Memory B cell (primary cell): Measurements from ENCODE around the gene LCE3D.
"Not testable (repeated sequence)": the region's sequence is repeated elsewhere in the genome, so short reads cannot be mapped to it uniquely, and the experiment has no call there.

Experiments
- ATAC-seq: fragments of 150-1000 bp; cut with Tn5 transposase; 2 replicates; pipeline ENCODE4 v1.10.0; 2021; ENCODE audit warnings: low read depth, mild to moderate bottlenecking, moderate library complexity
- DNase-seq, 2 donors: peaks; one replicate each; pipeline ENCODE4 v3.0.0; 2022; ENCODE audit warnings: low spot score in 2 of 2
- H3K27ac Mint-ChIP-seq: one replicate; pipeline ENCODE4 v1.8.0; 2022; ENCODE audit warnings: mild to moderate bottlenecking, moderate library complexity, mixed read lengths
- H3K27me3 Mint-ChIP-seq: one replicate; pipeline ENCODE4 v1.8.0; 2022; ENCODE audit warnings: mixed read lengths
- H3K36me3 Mint-ChIP-seq: one replicate; pipeline ENCODE4 v1.8.0; 2022; ENCODE audit warnings: mild to moderate bottlenecking, mixed read lengths
- H3K4me1 Mint-ChIP-seq: one replicate; pipeline ENCODE4 v1.8.0; 2022; ENCODE audit warnings: mixed read lengths
- H3K4me3 Mint-ChIP-seq: one replicate; pipeline ENCODE4 v1.8.0; 2022; ENCODE audit warnings: mild to moderate bottlenecking, moderate library complexity, mixed read lengths
- H3K9me3 Mint-ChIP-seq: one replicate; pipeline ENCODE4 v1.8.0; 2022; ENCODE audit warnings: mixed read lengths

The LCE3D gene, protein sequence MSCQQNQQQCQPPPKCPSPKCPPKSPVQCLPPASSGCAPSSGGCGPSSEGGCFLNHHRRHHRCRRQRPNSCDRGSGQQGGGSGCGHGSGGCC

DNA sequence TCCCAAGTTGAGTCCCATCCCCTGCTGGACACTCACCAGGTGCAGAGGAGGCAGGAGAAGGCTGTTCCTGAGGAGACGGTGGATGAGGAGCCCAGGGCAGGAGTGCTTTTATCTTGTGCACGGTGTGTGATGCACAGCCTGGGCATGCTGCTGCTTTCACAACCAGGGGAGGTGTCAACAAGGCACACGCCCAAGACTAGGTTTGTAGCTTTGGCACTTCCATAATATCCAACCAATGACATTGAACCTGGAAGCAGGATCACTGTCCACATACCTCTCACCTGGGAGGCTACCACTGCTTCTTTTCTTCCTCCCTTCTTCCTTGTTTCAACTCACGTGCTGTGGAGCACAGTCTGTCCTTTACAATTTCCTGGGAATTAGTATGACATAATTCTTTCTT is at the start of gene LCE3D:
LCE3D (minus strand) TSS at position 84 of the 400 bp plus-strand sequence. CDS start 580 bp downstream, outside the sequence.
- H3K9me3 Mint-ChIP-seq = no peaks in the 10 kb centered on the region
- peaks cover 9% of the 10 kb centered on the region for H3K27me3 Mint-ChIP-seq
- H3K4me1 Mint-ChIP-seq = no peaks in the 10 kb centered on the region
- H3K4me3 Mint-ChIP-seq = no peak within 1 kb of the TSS
- ATAC-seq = no peak
- DNase-seq = no peak
- H3K36me3 Mint-ChIP-seq = peaks cover 2% of the 10 kb centered on the region
- no peak within 1 kb of the TSS for H3K27ac Mint-ChIP-seq

DNA sequence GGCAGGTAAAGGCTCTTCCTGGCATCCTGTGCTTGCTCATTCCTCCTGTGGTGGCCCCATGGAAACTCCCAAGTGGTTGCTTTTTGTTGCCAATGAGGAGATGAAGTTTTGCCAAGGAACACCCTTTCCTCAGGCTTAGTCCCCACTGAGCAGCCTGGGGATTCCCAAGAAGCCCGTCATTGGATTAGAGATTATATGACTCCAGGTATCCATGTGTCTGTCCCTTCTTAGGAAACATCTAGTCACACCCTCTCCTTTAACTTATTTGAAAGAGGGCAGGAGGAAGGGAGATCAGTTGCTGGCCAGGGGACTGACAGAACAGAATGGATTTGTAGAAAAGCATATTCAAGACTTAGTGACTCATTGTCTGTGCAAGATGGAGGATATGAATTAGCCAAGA is 46.4 kb upstream of the LCE3D start:
- Mint-ChIP-seq H3K27me3 (peaks cover 32% of the 10 kb centered on the region), H3K27ac (no peak overlapping the region), H3K4me3 (no peak overlapping the region), H3K9me3 (peaks cover 2% of the 10 kb centered on the region), H3K36me3 (no peaks in the 10 kb centered on the region), H3K4me1 (no peaks in the 10 kb centered on the region)
- ATAC-seq (no peak), DNase-seq (no peak)

DNA sequence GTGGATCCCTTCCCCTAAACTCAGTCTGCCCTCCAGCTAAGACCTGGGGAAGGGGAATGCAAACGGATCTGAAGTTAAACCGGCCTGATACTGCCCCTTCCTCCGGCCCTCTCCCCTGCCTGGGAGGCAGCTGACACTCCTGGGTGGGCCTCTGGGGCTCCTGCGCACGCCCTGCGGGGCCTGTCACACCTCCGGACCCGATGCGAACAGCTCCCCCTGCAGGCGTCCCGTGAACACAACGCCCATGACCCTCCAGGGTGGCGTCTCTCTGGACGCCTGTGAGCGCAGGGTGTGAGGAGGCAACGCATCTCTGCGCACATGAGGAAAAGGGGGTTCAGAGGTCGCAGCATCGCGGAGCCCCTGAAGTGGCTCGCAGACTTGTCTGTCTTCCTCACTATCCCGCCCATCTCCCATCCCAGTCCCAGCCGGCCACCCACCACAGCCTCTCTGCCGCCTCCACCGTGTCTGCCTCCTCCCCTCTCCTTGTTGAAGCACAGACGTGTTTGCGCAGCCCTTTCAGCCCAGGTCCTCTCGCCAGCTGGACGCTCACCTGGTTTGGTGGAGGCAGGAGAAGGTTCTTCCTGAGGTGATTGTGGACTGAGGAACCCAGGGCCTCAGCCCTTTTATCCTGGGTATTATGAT is 43.0 kb upstream of the LCE3D start:
- no peak for DNase-seq
- Mint-ChIP-seq H3K9me3 (peaks cover 6% of the 10 kb centered on the region), H3K4me1 (no peaks in the 10 kb centered on the region), H3K27me3 (peaks cover 26% of the 10 kb centered on the region), H3K27ac (no peak overlapping the region), H3K4me3 (no peak overlapping the region), H3K36me3 (no peaks in the 10 kb centered on the region)
- no peak for ATAC-seq

DNA sequence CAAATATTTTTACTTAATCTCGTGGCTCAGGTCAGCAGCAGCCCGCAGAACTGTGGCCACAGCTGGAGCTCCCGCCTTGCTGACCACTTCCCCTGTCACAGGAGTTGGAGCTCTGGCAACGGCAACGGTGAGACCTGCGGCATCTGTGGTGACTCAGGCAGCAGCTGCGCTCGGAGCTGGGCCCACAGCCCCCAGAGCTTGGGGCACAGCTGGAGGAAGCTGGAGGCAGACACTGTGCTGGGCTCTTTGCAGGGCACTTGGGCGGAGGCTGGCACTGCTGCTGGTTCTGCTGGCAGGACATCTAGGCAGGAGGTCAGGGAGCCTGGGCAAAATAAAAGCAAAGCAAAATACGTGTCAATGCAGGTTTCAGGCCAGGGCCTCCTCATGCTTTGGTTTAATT is 42.5 kb upstream of the LCE3D start, which contains the start of gene LCE3A:
LCE3A (minus strand) TSS at position 301 of the 400 bp plus-strand sequence; CDS start at position 301, 0 bp downstream.
- Mint-ChIP-seq H3K27me3 (peaks cover 26% of the 10 kb centered on the region), H3K27ac (no peak within 1 kb of the TSS), H3K9me3 (peaks cover 6% of the 10 kb centered on the region), H3K4me1 (no peaks in the 10 kb centered on the region), H3K4me3 (no peak within 1 kb of the TSS), H3K36me3 (no peaks in the 10 kb centered on the region)
- DNase-seq = no peak
- no peak for ATAC-seq

DNA sequence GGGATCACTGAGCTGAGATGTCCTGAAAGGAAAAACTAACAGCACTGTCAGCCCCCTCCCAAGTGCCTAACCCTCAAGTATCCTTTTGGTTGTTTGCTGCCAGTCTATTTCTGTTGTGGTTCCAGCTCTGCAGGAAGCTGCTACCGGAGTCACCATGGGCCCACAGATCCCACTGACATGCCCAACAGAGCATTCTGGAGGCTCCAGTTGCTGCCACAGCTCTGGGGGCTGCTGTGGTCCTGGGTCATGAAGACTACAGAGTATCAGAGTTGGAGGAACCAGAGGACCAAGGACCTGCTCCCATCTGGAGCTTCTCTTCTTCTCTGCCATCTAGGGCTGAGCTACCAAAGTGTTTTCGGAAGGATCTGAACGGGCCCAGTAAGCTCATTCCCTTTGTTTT is 41.7 kb upstream of the LCE3D start:
- Mint-ChIP-seq H3K36me3 (no peaks in the 10 kb centered on the region), H3K27me3 (peaks cover 21% of the 10 kb centered on the region), H3K4me1 (no peaks in the 10 kb centered on the region), H3K27ac (no peak overlapping the region), H3K9me3 (peaks cover 6% of the 10 kb centered on the region), H3K4me3 (no peak overlapping the region)
- ATAC-seq (no peak), DNase-seq (no peak)

DNA sequence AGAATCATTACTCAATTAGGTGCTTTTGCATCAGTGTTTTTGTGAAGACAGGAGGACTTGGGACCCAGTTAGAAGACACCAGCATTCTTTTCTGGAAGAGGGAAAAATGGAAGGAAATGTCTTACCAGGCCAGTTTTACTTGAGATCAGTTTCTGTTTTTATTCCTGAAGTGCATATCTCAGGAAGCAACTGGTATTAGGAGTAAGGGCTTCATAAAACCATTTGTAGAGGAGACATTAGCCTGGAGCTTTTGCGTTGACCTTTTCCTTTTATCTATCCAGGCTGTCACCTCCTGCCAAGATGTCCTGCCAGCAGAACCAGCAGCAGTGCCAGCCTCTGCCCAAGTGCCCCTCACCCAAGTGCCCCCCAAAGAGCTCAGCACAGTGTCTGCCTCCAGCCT is 33.2 kb upstream of the LCE3D start, which contains the start of gene LCE3B:
LCE3B (plus strand) TSS at position 301 of the 400 bp plus-strand sequence; CDS start at position 301, 0 bp downstream.
- Mint-ChIP-seq H3K4me3 (no peak within 1 kb of the TSS), H3K9me3 (peaks cover 2% of the 10 kb centered on the region), H3K36me3 (no peaks in the 10 kb centered on the region), H3K4me1 (no peaks in the 10 kb centered on the region), H3K27me3 (peaks cover 4% of the 10 kb centered on the region), H3K27ac (no peak within 1 kb of the TSS)
- ATAC-seq (no peak), DNase-seq (no peak)

DNA sequence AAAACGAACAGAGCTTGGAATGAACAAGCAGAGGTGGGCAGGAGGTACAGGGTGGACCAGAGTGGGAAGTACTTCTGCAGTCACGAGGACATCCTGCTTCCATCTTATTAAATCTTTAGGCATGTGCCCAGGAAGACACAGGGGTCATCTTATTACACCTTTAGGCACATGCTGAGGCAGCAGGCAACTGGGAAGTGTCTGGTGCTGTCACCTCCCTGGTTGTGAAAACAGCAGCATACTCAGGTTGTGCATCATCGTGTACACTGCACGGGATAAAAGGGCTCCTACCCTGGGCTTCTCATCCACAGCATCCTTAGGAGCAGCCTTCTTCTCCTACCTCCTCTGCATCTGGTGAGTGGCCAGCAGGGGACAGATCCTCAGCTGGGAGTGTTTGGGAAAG is 19.6 kb upstream of the LCE3D start, which contains the start of gene LCE3C:
LCE3C (plus strand) TSS at position 301 of the 400 bp plus-strand sequence. CDS start 498 bp downstream, outside the sequence.
- H3K4me3 Mint-ChIP-seq = no peak within 1 kb of the TSS
- DNase-seq (no peak), ATAC-seq (no peak)
- peaks cover 4% of the 10 kb centered on the region for H3K27me3 Mint-ChIP-seq
- no peaks in the 10 kb centered on the region for H3K36me3 Mint-ChIP-seq
- no peak within 1 kb of the TSS for H3K27ac Mint-ChIP-seq
- peaks cover 2% of the 10 kb centered on the region for H3K9me3 Mint-ChIP-seq
- no peaks in the 10 kb centered on the region for H3K4me1 Mint-ChIP-seq

DNA sequence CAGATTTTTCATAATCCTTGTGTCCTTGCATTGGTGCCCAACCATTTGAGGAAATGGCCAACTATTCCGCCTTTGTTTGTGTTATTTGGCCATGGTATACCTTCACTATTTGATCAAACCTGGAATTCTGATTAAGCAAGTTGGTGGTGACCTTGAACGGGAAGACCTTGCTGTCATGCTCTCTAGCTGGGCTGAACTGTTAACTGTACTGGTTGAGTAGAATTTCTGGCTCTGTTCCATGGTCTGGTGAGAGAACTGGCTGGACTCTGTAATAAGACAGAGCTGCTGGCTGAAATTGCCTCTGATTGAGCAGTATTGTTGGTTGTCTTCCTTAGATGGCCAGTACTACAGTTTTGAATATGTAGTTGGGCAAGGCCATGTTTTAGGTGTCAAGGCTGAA is 16.7 kb upstream of the LCE3D start:
- ATAC-seq (no peak), DNase-seq (no peak)
- no peak overlapping the region for H3K4me3 Mint-ChIP-seq
- peaks cover 3% of the 10 kb centered on the region for H3K9me3 Mint-ChIP-seq
- H3K27me3 Mint-ChIP-seq = no peaks in the 10 kb centered on the region
- H3K36me3 Mint-ChIP-seq = no peaks in the 10 kb centered on the region
- H3K27ac Mint-ChIP-seq = no peak overlapping the region
- H3K4me1 Mint-ChIP-seq = no peaks in the 10 kb centered on the region

DNA sequence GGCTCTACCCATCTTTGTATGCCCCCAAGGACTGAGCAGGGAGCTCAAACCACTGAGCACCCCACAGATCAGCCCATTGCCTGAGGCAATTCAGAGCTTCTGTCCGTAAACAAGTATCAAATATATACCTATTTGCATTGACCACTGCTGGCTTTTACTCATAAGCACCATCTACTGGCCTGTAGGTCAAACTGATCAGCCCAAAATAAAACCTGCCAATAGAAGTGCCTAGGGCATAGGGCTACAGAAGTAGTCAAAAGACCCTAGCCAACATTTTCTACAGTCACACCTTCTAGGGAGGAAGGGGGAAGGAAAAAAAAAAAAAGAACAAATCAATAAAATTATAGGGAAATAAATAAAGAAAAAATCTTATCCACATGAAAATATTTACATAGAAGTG is 5.3 kb upstream of the LCE3D start:
- DNase-seq (no peak), ATAC-seq (no peak)
- Mint-ChIP-seq H3K9me3 (peaks cover 2% of the 10 kb centered on the region), H3K27me3 (peaks cover under 1% of the 10 kb centered on the region), H3K4me1 (no peaks in the 10 kb centered on the region), H3K27ac (no peak overlapping the region), H3K4me3 (no peak overlapping the region), H3K36me3 (no peaks in the 10 kb centered on the region)

DNA sequence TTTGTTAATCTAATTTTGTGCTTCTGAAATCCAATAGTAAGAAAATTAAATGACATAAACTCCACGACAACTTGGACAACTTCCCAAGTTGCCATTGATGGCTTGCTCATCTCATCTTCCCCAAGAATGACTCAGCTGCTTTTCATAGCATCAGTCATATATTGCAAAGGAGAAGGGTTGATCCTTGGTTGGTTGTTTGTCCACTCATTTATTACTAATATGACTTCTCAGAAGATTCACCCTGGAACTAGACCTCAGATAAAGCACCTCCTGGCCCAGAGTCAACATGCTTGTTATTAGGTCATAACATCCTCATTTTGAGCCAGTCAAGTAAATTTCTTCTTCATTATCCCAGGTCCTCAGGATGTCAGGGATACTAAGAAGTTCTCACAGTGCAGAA is 2.3 kb upstream of the LCE3D start:
- Mint-ChIP-seq H3K27ac (no peak overlapping the region), H3K9me3 (peaks cover 2% of the 10 kb centered on the region), H3K4me1 (no peaks in the 10 kb centered on the region), H3K27me3 (peaks cover 9% of the 10 kb centered on the region), H3K4me3 (no peak overlapping the region), H3K36me3 (peaks cover 2% of the 10 kb centered on the region)
- ATAC-seq = no peak
- DNase-seq = no peak

DNA sequence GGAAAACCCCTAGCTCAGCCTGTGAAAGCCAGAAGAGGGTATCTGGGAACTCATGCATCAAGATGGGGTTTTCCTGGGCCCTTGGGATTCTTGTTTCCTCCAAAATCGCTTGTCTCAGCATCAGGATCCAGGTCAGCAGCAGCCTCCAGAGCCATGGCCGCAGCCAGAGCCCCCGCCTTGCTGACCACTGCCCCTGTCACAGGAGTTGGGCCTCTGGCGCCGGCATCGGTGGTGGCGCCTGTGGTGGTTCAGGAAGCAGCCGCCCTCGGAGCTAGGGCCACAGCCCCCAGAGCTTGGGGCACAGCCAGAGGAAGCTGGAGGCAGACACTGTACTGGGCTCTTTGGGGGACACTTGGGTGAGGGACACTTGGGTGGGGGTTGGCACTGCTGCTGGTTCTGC is 790 bp downstream of the LCE3D start:
- H3K9me3 Mint-ChIP-seq, ATAC-seq, H3K4me1 Mint-ChIP-seq, H3K4me3 Mint-ChIP-seq, H3K36me3 Mint-ChIP-seq, H3K27ac Mint-ChIP-seq, DNase-seq: not testable (repeated sequence)
- peaks cover 11% of the 10 kb centered on the region for H3K27me3 Mint-ChIP-seq

DNA sequence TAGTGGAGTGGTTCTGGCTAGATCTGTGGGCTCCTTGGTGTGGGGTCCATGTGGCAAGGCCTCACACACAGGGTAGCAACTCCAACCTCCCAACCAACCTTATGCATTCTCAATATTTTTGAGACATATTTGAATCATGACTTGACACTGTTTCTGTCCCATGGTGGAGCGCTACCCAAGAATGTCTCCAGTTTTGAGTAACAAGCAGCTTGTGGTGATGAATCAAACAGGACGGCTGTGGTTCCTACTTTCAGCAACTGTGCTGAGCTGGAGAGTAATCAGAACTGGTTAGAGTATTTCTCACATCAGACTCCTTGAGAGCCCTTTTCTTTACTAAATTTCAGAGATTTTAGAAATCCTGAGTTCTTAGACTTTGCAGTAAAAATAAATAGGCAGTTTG is 3.1 kb downstream of the LCE3D start:
- no peaks in the 10 kb centered on the region for H3K9me3 Mint-ChIP-seq
- no peak for ATAC-seq

DNA sequence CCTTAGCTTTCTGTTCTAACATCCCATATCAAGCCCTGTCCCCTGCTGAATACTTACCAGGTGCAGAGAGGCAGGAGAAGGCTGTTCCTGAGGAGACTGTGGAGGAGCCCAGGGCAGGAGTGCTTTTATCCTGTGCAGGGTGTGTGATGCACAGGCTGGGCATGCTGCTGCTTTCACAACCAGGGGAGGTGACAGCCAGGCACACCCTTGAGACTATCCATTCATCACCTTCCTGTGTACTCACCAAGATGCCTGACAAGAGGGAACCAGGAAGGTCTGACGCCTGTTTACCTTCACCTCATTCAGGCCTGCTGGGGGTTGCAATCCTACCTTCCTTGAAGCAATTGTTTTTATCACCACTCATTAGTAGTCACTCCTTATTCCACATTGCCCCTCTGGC is 13.6 kb downstream of the LCE3D start, which contains the start of gene LCE3E:
LCE3E (minus strand) TSS at position 100 of the 400 bp plus-strand sequence. CDS start 572 bp downstream, outside the sequence.
- no peak within 1 kb of the TSS for H3K4me3 Mint-ChIP-seq
- H3K27ac Mint-ChIP-seq = no peak within 1 kb of the TSS
- DNase-seq (no peak), ATAC-seq (no peak)
- no peaks in the 10 kb centered on the region for H3K4me1 Mint-ChIP-seq
- peaks cover 9% of the 10 kb centered on the region for H3K9me3 Mint-ChIP-seq
- no peaks in the 10 kb centered on the region for H3K36me3 Mint-ChIP-seq
- peaks cover 7% of the 10 kb centered on the region for H3K27me3 Mint-ChIP-seq

More for the DNA sequence above, 3.1 kb downstream of the LCE3D start:
- no peak for DNase-seq
- peaks cover 2% of the 10 kb centered on the region for H3K36me3 Mint-ChIP-seq
- H3K27me3 Mint-ChIP-seq = peaks cover 17% of the 10 kb centered on the region
- no peak overlapping the region for H3K4me3 Mint-ChIP-seq
- H3K4me1 Mint-ChIP-seq = no peaks in the 10 kb centered on the region
- no peak overlapping the region for H3K27ac Mint-ChIP-seq

DNA sequence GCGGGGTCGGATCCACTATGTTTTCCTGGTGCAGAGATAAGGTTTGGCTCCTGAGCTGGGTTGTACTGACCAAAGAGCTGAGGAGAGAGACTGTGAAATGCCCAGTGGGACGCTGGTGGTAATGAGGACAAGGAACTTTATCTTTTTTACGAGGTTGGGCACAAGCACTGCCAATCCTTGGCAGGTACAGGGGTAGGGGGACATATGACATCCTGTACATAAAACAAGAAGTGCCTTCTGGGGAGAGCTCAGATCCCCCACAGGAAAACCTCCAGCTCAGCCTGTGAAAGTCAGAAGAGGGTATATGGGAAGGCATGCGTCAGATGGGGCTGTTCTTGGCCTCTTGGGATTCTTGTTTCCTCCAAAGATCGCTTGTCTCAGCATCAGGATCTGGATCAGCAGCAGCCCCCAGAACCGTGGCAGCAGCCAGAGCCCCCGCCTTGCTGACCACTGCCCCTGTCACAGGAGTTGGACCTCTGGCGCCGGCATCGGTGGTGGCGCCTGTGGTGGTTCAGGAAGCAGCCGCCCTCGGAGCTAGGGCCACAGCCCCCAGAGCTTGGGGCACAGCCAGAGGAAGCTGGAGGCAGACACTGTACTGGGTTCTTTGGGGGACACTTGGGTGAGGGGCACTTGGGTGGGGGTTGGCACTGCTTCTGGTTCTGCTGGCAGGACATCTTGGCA is 14.6 kb downstream of the LCE3D start:
- no peaks in the 10 kb centered on the region for H3K4me1 Mint-ChIP-seq
- peaks cover 4% of the 10 kb centered on the region for H3K27me3 Mint-ChIP-seq
- no peak for DNase-seq
- H3K27ac Mint-ChIP-seq = no peak overlapping the region
- ATAC-seq = no peak
- H3K36me3 Mint-ChIP-seq = no peaks in the 10 kb centered on the region
- H3K4me3 Mint-ChIP-seq = no peak overlapping the region
- peaks cover 9% of the 10 kb centered on the region for H3K9me3 Mint-ChIP-seq
